Raji (cell line): Measurements from ENCODE around the gene NUDT16L1.

Source experiments
- POLR2A ChIP-seq: IDR thresholded peaks from 2 replicates; pipeline ENCODE4 v1.6.1; 2011; ENCODE audit warnings: low read depth, low read length, control low read depth; ENCODE audit not compliant: insufficient read depth

NUDT16L1 gene

DNA sequence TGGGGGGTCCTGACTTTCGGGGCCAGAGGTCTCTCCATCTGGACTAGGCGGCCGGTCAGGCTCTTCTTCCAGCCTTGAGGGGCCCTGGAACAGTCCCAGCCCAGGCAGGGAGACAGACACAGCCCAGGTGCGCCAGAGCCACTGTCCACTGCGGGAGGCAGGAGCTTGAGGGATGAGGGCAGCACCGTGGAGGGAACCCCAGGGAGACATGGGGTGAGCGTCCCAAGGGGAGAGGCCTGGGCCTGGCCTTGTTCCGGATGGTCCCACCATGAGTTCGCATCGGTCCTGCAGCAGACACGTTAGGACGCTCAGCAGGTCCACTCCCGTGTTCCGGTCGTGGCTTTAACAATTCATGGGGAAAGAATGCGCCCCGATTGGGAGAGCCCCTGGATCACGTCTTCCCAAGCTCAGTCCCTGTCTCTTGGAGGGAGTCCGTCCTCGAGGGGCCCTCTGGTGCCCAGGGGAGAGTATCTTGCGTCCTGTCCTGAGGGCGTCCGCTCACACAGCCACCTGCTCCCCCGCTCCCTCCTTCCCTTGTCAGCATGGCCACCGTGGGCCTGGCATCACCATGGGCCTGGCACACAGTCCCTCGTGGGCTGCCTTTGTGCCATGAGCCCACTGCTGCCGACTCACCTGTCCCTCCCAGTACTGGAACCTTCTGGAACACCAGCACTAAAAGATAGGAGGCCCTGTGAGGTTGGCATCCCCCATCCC is 6.7 kb upstream of the NUDT16L1 start:
- no peak for TF ChIP-seq POLR2A

- no peak for TF ChIP-seq POLR2A
These were observed 5.9 kb upstream of the NUDT16L1 start for GRCh38 chr16:4687416-4687815.

GRCh38 chr16:4687946-4688673 is 5.3 kb upstream of the NUDT16L1 start:
- no peak for TF ChIP-seq POLR2A

GRCh38 chr16:4688674-4689045 is 4.7 kb upstream of the NUDT16L1 start:
- no peak for TF ChIP-seq POLR2A

- no peak for TF ChIP-seq POLR2A
These were observed 4.2 kb upstream of the NUDT16L1 start for GRCh38 chr16:4689091-4689671.

- no peak for TF ChIP-seq POLR2A
These were observed 3.3 kb upstream of the NUDT16L1 start for GRCh38 chr16:4689864-4690704.

DNA sequence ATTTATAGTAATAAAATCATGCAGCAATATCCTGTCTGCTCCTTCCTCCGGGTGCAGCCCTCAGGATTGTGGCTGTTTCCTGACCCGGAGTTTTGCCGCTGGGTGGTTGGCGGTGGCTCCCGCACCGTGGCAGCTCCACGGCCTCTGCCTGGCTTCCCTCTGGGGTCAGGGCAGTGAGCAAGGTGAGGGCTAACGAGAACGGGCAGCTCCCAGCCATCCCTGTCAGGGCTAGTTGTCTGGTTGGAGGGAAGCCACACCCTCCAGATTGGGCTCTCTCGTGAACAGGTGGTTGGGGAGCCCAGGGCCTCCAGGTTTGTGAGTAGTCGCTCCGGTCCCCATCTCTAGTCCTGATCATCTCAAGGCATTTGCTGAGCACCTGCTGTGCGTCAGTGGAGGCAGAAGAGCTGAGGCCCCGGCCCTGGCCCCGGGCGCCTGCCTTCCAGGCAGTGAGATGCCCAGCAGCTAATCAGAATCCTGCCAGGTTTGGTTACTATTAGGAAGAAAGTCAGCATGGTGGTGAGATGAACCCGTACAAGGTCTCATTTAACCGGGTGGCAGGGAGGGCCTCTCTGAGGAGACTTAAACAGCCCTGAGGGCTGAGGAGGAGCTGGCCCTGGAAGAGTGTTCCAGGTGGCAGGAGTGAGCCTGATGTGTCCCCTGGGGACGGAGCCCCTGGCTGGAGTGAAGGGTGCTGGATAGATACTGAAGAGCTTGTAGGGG is 2.3 kb upstream of the NUDT16L1 start:
- TF ChIP-seq POLR2A: no peak

- TF ChIP-seq POLR2A: no peak
These were observed 1.5 kb upstream of the NUDT16L1 start for GRCh38 chr16:4691666-4692412.

- TF ChIP-seq POLR2A: no peak
These were observed 684 bp upstream of the NUDT16L1 start for GRCh38 chr16:4692460-4693295.

DNA sequence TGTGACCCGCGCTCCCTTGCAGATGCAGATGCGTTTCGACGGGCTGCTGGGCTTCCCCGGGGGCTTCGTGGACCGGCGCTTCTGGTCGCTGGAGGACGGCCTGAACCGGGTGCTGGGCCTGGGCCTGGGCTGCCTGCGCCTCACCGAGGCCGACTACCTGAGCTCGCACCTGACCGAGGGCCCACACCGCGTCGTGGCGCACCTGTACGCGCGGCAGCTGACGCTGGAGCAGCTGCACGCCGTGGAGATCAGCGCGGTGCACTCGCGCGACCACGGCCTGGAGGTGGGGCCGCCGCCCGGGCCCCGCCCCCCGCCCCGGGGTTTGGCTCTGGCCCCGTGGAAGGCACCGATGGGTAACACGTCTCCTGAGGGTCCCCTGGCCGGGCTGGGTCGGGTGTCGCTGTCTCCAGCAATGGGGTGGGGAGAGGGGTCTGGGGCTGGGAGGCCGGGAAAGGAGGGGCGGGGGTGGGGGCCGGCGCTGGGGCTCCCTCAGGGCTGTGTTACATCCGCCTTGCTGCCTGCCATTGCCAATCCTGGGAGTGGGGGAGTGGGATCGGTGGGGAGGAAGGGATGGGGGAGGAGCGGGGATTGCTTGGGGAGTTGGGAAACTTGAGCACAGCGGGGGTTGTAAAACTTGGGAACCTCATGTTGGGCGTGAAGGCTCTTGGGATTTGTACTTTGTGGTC is 737 bp downstream of the NUDT16L1 start:
- TF ChIP-seq POLR2A: no peak; the same call in 1 of the 2 replicates

DNA sequence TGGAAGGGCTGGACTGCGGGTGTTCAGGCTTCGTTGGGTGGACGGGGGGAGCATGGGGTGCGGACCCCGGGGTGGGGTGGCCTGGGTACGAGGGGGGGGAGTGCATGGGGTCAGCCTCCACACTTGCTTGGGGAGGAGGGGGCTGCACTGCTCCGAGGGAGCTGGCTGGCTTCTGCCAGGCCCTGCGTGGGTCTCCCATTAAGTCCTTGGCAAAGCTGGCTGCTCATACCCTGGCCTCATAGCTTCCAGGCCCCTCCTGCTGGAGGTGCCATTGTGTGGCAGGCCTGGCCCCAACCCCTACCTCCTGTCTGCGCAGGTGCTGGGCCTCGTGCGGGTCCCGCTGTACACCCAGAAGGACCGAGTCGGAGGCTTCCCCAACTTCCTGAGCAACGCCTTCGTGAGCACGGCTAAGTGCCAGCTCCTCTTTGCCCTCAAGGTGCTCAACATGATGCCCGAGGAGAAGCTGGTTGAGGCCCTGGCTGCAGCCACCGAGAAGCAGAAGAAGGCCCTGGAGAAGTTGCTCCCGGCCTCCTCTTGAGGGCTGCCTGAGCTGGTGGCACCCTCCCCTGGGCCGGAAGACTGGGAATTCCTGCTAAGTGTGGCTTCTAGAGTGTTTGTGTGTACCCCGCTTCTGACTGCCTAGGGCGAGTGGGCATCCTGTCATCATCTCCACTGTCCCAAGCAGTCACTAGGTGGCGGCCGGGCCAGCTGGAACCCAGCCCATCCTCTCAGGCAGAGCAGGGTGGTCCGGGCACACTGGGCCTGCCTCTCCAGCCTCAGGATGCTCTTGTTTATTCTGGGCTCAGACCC is 1.5 kb downstream of the NUDT16L1 start:
- no peak for TF ChIP-seq POLR2A
